ENCODE measurements around the gene RAB3GAP1. TPM values are rescaled to one million over a fixed set of nuclear protein-coding genes. Genes with fewer than 3 reads are reported as not detected.

Gene RAB3GAP1
- total RNA-seq, 2 experiments from 2014 or later: 40.2 to 63.6 TPM

- H3K79me2 ChIP-seq (ENCODE audit: insufficient read depth, low read depth, low read length): no peaks in the 10 kb centered on the region
- no peak overlapping the region for H3K4me2 ChIP-seq (ENCODE audit: low read length)
- H4K20me1 ChIP-seq (ENCODE audit: insufficient read depth, low read length): no peaks in the 10 kb centered on the region
- no peaks in the 10 kb centered on the region for H3K36me3 ChIP-seq (ENCODE audit: insufficient read depth, low read length)
- no peaks in the 10 kb centered on the region for H3K4me1 ChIP-seq (ENCODE audit: insufficient read depth, low read length, poor library complexity, severe bottlenecking)
- BruUV-seq (replicated peaks): no TSS peak
- no peak overlapping the region for H3K4me3 ChIP-seq (ENCODE audit: low read depth, low read length, poor library complexity, severe bottlenecking)
- intact Hi-C loops (cut with micrococcal nuclease; ENCODE audit: unreplicated experiment): no loop called here
- ChIA-PET POLR2A (no interaction called here), CTCF (ENCODE audit: unreplicated experiment) (no interaction called here)
- DNase-seq (ENCODE audit: low spot score): no peak
- no peak for TF ChIP-seq EZH2phosphoT487 (IDR thresholded peaks at IDR 0.05; ENCODE audit: borderline replicate concordance, low read depth, low read length)
- TF ChIP-seq CTCF (conservative IDR thresholded peaks at IDR 0.05; ENCODE audit: low read length): no peak
- H3K27ac ChIP-seq (ENCODE audit: low read depth, low read length, poor library complexity, severe bottlenecking): no peak overlapping the region
- no peak overlapping the region for H2AFZ ChIP-seq (ENCODE audit: low read length)
- no peaks in the 10 kb centered on the region for H3K9me2 ChIP-seq (ENCODE audit: insufficient read depth, low read length)
- peaks cover 18% of the 10 kb centered on the region for H3K9me3 ChIP-seq (ENCODE audit: low read length)
These were observed 137.1 kb downstream of the RAB3GAP1 start for GRCh38 chr2:135189148-135189547.

- POLR2A ChIA-PET: no interaction called here
- H3K9me2 ChIP-seq (ENCODE audit: insufficient read depth, low read length): no peaks in the 10 kb centered on the region
- H3K4me3 ChIP-seq (ENCODE audit: low read depth, low read length, poor library complexity, severe bottlenecking): no peak overlapping the region
- H3K4me2 ChIP-seq (ENCODE audit: low read length): no peak overlapping the region
- no peak overlapping the region for H2AFZ ChIP-seq (ENCODE audit: low read length)
- no peaks in the 10 kb centered on the region for H3K79me2 ChIP-seq (ENCODE audit: insufficient read depth, low read depth, low read length)
- no peak overlapping the region for H3K27ac ChIP-seq (ENCODE audit: low read depth, low read length, poor library complexity, severe bottlenecking)
- DNase-seq (ENCODE audit: low spot score): no peak
- BruUV-seq (replicated peaks): no TSS peak
- no peaks in the 10 kb centered on the region for H4K20me1 ChIP-seq (ENCODE audit: insufficient read depth, low read length)
- intact Hi-C loops (cut with micrococcal nuclease; ENCODE audit: unreplicated experiment): no loop called here
- no peaks in the 10 kb centered on the region for H3K4me1 ChIP-seq (ENCODE audit: insufficient read depth, low read length, poor library complexity, severe bottlenecking)
- TF ChIP-seq CTCF (conservative IDR thresholded peaks at IDR 0.05; ENCODE audit: low read length): no peak
- TF ChIP-seq EZH2phosphoT487 (IDR thresholded peaks at IDR 0.05; ENCODE audit: borderline replicate concordance, low read depth, low read length): no peak
- H3K9me3 ChIP-seq (ENCODE audit: low read length): peaks cover 18% of the 10 kb centered on the region
- H3K36me3 ChIP-seq (ENCODE audit: insufficient read depth, low read length): no peaks in the 10 kb centered on the region
- CTCF ChIA-PET (ENCODE audit: unreplicated experiment): no interaction called here
These were observed 138.7 kb downstream of the RAB3GAP1 start for GRCh38 chr2:135190799-135191198.

- intact Hi-C loops (cut with micrococcal nuclease; ENCODE audit: unreplicated experiment): no loop called here
- no peaks in the 10 kb centered on the region for H3K9me3 ChIP-seq (ENCODE audit: low read length)
- no peak overlapping the region for H3K27ac ChIP-seq (ENCODE audit: low read depth, low read length, poor library complexity, severe bottlenecking)
- no peak overlapping the region for H3K4me3 ChIP-seq (ENCODE audit: low read depth, low read length, poor library complexity, severe bottlenecking)
- no peak for DNase-seq (ENCODE audit: low spot score)
- H3K4me2 ChIP-seq (ENCODE audit: low read length): no peak overlapping the region
- TF ChIP-seq EZH2phosphoT487 (IDR thresholded peaks at IDR 0.05; ENCODE audit: borderline replicate concordance, low read depth, low read length): no peak
- no peak for TF ChIP-seq CTCF (conservative IDR thresholded peaks at IDR 0.05; ENCODE audit: low read length)
- BruUV-seq (replicated peaks): no TSS peak
- H3K4me1 ChIP-seq (ENCODE audit: insufficient read depth, low read length, poor library complexity, severe bottlenecking): no peaks in the 10 kb centered on the region
- no peak overlapping the region for H2AFZ ChIP-seq (ENCODE audit: low read length)
- POLR2A ChIA-PET: no interaction called here
- CTCF ChIA-PET (ENCODE audit: unreplicated experiment): no interaction called here
- no peaks in the 10 kb centered on the region for H3K9me2 ChIP-seq (ENCODE audit: insufficient read depth, low read length)
- H4K20me1 ChIP-seq (ENCODE audit: insufficient read depth, low read length): no peaks in the 10 kb centered on the region
- no peaks in the 10 kb centered on the region for H3K79me2 ChIP-seq (ENCODE audit: insufficient read depth, low read depth, low read length)
- peaks cover 5% of the 10 kb centered on the region; the same call in 1 of the 2 replicates for H3K36me3 ChIP-seq (ENCODE audit: insufficient read depth, low read length)
These were observed 146.4 kb downstream of the RAB3GAP1 start for GRCh38 chr2:135198481-135198880.
